GM18951 (cell line): ENCODE results near the gene MBP.
"Not testable (repeated sequence)": the region's sequence is repeated elsewhere in the genome, so short reads cannot be mapped to it uniquely, and the experiment has no call there.

Experiments
- POLR2A ChIP-seq: IDR thresholded peaks from 4 replicates; pipeline ENCODE4 v1.6.1; 2011; ENCODE audit warnings: mild to moderate bottlenecking; ENCODE audit not compliant: insufficient read length, insufficient read depth; ENCODE audit errors: extremely low read depth
- in situ Hi-C: fragments of 300-500 bp; cut with MboI; formaldehyde crosslinking; loops from one replicate; pipeline ENCODE4 v1.12.0; 2022; ENCODE audit warnings: low sequenced_read_pairs, mixed read lengths, inconsistent platforms; ENCODE audit not compliant: unreplicated experiment

MBP gene

DNA sequence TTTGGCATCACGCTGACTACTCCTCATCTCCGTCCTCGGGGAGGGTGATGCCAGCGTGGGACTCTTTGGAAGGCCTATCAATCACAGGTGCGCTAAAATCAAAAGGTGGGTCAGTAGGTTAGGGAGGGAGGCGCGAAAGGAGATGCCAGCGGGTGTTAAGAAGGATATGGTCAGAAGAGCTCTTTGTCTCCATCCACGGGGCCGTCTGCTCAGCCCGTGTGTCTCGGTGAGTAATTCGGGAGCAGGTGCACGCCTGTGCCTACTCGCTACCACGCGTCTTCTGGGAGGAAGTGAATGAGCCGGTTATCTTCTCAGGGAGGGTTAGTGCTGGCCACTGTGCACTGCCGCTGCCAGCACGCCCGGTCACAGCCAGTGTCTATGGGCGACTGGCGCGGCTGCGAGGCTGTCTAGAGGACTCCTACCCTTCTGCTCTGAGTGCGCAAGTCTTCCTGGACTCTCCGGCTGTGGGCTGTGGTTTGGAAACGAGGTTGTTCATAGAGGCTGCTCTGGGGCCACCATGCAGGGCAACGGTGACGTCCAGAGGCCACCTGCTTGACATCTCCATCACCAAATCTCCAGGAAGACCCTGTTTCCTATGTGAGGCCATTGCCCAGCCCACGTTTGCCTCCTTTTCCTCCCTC is 153.4 kb downstream of the MBP start:
- in situ Hi-C loops = loop anchor here (25.0 kb wide), 1 partner anchor 683 kb away; no protein-coding TSS in a partner anchor
- TF ChIP-seq POLR2A = no peak

DNA sequence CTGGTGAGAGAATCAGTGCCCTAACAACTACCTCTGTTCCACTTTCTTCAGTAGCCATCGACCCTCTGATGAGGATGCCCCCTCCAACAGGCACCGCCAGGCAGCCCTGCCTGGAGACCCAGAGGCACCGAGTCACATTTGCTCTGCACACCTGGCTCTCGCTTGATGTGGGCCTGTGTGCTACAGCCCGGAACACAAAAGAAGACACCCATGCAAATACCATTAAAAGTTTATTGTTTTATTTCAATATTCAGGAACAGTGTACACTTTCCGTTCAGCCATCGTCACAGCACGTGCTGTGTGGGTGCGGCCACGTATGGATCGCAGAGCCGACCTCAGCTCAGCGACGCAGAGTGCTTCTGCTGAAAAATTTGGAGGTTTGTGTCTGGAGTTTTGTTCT is 154.0 kb downstream of the MBP start:
- TF ChIP-seq POLR2A = no peak
- in situ Hi-C loops = loop anchor here (25.0 kb wide), 1 partner anchor 684 kb away; no protein-coding TSS in a partner anchor

DNA sequence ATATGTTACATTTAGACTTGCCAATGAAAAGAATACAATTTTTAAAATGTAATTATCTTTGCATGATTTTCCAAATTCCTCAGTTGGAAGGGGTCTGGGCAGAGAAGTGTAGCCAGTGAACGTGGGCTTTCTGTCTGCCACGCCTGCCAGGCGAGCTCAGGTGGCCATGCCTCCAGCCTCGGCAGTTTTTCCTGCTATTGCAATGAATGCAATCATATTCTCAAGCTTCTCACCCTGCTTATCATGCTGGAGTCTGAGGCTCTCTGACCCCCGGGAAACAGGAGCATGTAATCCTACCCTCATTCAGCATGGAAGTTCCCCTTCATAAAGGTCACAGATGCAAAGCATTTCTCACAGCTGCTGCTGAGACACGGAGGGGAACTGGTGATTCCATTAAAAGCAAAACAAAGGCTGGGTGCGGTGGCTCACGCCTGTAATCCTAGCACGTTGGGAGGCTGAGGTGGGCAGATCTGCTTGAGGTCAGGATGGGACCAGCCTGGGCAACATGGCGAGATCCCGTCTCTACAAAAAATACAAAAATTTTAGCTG is 154.8 kb downstream of the MBP start:
- in situ Hi-C loops = loop anchor here (25.0 kb wide), 1 partner anchor 685 kb away; no protein-coding TSS in a partner anchor
- no peak for TF ChIP-seq POLR2A

DNA sequence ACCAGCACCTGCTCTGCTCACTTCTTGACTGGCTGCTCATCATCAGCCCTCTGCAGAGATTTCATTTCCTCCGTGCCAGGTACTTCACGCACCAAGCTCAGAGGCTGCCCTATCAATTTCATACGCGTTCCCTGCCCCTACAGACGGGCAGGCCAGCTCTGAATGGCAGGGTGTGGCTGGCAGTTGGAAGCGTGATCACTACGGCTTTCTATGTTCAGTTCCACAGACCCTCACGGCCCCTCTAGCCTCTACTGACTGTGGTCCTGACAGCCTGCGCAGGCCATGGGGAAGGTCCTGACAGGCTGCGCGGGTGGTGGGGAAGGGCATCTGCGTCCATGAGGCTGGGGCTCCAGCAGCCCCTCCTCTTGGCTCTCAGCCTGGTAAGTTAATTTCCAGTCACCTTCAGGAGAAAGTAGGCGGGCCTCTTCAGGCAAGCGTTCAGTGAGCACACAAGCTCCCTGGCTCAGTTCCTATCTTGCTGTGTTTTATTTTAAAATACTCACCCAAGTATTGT is 155.4 kb downstream of the MBP start:
- in situ Hi-C loops = loop anchor here (25.0 kb wide), 1 partner anchor 685 kb away; no protein-coding TSS in a partner anchor
- TF ChIP-seq POLR2A = no peak

GRCh38 chr18:76975577-76976110 is 156.9 kb downstream of the MBP start:
- no peak for TF ChIP-seq POLR2A
- in situ Hi-C loops = loop anchor here (25.0 kb wide), 1 partner anchor 687 kb away; no protein-coding TSS in a partner anchor

- in situ Hi-C loops = no loop called here
- no peak for TF ChIP-seq POLR2A
Measured at GRCh38 chr18:76974386-76974785, 158.2 kb downstream of the MBP start.

GRCh38 chr18:76973520-76974266 is 158.9 kb downstream of the MBP start:
- in situ Hi-C loops = no loop called here
- TF ChIP-seq POLR2A = no peak

GRCh38 chr18:76972846-76973519 is 159.6 kb downstream of the MBP start:
- in situ Hi-C loops = no loop called here
- no peak for TF ChIP-seq POLR2A

GRCh38 chr18:76972241-76972640 is 160.3 kb downstream of the MBP start:
- in situ Hi-C loops = no loop called here

GRCh38 chr18:76970770-76971559 is 161.6 kb downstream of the MBP start:
- in situ Hi-C loops = no loop called here
- TF ChIP-seq POLR2A = no peak

More at GRCh38 chr18:76972241-76972640, 160.3 kb downstream of the MBP start:
- TF ChIP-seq POLR2A = no peak

DNA sequence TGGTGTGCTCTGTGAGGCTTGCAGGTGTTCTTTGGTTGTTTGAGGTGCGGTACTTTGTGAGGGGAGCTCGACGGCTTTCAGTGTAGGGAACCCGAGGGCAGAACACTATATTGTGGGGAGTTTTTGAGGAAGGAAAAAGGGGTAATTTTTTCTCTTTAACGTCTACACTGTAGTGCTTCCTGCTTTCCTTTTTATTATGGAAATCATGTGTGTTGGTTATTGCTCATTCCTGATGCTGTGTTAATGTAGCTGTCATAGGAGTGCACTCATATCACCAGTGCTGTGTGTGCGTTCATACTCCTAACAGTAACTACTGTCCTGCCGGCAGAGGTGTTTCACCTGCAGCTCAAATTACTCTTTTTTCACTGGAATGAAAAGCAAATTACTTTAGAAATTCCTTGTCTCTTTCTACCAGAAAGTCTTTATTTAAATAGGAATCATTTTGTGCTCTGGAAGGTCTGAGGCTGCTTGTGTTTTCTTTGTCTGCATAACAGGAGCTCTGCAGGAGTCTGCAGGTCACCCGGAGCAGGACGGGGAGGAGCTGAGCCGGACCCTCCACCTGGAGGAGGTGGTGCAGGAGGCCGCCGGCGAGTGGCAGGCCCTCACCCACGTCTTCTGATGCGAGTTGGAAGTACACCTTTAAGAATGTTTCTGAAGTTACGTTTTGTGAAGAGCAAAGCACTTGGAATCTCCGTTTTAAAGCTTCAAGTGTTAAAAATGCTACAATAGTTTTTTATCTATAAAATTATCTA is 164.7 kb downstream of the MBP start:
- TF ChIP-seq POLR2A = no peak

DNA sequence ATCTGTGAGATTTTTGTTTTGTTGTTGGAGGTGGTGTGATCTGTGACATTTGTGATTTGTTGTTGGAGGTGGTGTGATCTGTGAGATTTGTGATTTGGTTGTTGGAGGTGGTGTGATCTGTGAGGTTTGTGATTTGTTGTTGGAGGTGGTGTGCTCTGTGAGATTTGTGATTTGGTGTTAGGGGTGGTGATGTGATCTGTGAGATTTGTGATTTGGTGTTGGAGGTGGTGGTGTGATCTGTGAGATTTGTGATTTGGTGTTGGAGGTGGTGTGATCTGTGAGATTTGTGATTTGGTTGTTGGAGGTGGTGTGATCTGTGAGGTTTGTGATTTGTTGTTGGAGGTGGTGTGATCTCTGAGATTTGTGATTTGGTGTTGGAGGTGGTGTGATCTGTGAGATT is 165.3 kb downstream of the MBP start:
- in situ Hi-C loops = not testable (repeated sequence)

More for the DNA sequence above, 164.7 kb downstream of the MBP start:
- in situ Hi-C loops = no loop called here

- in situ Hi-C loops = not testable (repeated sequence)
Measured at GRCh38 chr18:76965555-76966151, 166.9 kb downstream of the MBP start.
